NCI-H2227 treated with DMSO at 0.1 percent for 48 hours (cell line): ENCODE results near the gene CHD3.
"Not testable (repeated sequence)": the region's sequence is repeated elsewhere in the genome, so short reads cannot be mapped to it uniquely, and the experiment has no call there.

ENCODE experiments used
- DNase-seq: peaks from one replicate; lab custom pipeline; 2025; lab: John Stamatoyannopoulos, UW

The CHD3 gene

DNA sequence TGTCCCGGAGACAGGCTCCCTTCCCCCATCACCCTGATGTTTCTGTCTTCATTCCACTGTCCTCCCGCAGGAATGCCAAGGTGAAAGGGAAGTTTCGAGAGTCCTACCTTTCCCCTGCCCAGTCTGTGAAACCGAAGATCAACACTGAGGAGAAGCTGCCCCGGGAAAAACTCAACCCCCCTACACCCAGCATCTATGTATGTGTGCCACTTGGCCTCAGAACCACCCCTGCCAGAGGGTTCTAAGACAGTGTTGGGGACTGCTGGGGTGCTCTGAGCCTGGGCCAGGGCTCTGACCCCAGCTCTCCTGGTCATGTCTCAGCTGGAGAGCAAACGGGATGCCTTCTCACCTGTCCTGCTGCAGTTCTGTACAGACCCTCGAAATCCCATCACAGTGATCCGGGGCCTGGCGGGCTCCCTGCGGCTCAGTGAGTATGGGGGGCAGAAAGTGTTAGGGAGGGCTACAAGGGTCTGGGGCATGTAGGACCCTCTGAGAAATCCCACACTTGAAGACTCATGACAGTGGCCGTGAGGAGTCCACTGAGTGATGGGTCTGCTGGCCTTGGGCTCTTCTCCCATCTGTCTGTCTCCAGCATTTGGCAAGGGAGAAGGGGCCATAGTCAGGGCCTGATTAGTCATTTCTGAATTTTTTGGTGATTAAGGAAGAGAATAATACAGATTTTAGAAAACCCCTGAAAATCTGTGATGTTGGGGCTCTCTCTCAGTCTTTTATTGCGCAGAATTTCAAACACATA is 38.7 kb upstream of the CHD3 start:
- DNase-seq, result no peak

DNA sequence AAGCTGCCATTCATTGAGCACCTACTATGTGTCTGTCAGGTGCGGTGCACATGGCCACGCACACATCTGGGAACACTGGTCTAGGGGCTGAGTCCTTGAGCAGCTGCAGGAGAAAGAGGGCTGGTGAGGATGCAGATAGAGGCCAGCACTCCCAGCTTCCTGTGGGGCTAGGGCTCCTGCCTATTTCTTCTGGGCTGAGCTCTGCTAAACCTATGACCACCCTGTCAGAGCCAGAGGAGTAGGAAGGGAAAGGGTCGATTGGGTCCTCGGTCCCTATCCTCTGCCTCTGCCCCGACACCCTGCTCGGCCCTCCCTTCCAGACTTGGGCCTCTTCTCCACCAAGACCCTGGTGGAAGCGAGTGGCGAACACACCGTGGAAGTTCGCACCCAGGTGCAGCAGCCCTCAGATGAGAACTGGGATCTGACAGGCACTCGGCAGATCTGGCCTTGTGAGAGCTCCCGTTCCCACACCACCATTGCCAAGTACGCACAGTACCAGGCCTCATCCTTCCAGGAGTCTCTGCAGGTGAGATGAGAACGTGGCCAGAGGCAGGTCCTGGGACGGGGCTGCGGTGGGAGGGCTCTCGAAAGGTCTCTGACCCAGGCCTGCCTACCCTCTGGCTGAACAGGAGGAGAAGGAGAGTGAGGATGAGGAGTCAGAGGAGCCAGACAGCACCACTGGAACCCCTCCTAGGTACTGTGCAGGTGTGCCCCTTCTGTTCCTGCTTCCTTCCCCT is 37.7 kb upstream of the CHD3 start:
- DNase-seq, result no peak

DNA sequence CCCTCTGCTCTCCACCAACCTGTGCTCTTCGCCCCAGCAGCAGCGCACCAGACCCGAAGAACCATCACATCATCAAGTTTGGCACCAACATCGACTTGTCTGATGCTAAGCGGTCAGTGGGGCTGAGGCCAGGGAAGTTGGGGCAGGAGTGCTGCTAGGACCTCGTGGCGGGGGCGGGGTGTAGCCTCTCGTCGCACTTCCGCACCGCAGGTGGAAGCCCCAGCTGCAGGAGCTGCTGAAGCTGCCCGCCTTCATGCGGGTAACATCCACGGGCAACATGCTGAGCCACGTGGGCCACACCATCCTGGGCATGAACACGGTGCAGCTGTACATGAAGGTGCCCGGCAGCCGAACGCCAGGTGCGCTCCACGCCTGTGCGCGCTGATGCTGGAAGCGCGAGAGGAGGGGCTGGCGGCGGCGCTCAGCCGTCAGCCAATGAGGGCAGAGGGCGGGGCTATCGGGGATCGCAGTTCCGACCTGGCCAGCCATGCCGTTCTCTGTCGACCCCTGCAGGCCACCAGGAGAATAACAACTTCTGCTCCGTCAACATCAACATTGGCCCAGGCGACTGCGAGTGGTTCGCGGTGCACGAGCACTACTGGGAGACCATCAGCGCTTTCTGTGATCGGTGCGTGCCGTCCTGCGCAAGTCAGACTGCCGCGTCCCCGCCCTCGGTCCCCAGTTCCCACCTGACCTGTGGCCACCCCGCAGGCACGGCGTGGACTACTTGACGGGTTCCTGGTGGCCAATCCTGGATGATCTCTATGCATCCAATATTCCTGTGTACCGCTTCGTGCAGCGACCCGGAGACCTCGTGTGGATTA is 36.9 kb upstream of the CHD3 start:
- peak; percentile 74 for DNase-seq

DNA sequence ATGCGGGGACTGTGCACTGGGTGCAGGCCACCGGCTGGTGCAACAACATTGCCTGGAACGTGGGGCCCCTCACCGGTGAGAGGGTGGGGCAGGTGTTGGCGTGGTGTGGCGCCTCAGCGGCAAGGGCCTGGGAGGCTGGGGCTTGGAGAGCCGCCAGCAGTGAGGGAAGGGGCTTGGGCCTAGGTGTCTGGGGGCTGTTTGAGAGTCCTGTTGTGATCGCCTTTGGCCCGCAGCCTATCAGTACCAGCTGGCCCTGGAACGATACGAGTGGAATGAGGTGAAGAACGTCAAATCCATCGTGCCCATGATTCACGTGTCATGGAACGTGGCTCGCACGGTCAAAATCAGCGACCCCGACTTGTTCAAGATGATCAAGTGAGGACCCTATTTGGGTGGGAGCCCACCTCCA is 36.3 kb upstream of the CHD3 start:
- DNase-seq, result no peak

DNA sequence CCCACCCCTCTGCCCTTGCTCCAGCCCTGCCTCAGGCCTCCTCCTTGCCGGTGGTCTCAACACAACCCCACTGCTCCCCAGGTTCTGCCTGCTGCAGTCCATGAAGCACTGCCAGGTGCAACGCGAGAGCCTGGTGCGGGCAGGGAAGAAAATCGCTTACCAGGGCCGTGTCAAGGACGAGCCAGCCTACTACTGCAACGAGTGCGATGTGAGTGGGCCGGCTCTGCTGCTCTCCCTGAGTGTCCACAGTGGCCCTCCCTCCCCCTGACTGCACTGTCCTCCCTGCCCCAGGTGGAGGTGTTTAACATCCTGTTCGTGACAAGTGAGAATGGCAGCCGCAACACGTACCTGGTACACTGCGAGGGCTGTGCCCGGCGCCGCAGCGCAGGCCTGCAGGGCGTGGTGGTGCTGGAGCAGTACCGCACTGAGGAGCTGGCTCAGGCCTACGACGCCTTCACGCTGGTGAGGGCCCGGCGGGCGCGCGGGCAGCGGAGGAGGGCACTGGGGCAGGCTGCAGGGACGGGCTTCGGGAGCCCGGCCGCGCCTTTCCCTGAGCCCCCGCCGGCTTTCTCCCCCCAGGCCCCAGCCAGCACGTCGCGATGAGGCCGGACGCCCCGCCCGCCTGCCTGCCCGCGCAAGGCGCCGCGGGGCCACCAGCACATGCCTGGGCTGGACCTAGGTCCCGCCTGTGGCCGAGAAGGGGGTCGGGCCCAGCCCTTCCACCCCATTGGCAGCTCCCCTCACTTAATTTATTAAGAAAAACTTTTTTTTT is 35.5 kb upstream of the CHD3 start:
- no peak for DNase-seq

DNA sequence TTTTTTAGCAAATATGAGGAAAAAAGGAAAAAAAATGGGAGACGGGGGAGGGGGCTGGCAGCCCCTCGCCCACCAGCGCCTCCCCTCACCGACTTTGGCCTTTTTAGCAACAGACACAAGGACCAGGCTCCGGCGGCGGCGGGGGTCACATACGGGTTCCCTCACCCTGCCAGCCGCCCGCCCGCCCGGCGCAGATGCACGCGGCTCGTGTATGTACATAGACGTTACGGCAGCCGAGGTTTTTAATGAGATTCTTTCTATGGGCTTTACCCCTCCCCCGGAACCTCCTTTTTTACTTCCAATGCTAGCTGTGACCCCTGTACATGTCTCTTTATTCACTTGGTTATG is 34.9 kb upstream of the CHD3 start:
- DNase-seq, result no peak

DNA sequence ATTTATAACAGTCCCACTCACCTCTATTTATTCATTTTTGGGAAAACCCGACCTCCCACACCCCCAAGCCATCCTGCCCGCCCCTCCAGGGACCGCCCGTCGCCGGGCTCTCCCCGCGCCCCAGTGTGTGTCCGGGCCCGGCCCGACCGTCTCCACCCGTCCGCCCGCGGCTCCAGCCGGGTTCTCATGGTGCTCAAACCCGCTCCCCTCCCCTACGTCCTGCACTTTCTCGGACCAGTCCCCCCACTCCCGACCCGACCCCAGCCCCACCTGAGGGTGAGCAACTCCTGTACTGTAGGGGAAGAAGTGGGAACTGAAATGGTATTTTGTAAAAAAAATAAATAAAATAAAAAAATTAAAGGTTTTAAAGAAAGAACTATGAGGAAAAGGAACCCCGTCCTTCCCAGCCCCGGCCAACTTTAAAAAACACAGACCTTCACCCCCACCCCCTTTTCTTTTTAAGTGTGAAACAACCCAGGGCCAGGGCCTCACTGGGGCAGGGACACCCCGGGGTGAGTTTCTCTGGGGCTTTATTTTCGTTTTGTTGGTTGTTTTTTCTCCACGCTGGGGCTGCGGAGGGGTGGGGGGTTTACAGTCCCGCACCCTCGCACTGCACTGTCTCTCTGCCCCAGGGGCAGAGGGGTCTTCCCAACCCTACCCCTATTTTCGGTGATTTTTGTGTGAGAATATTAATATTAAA is 34.4 kb upstream of the CHD3 start:
- DNase-seq, result no peak

- no peak for DNase-seq
Observed at GRCh38 chr17:7854851-7855659, 33.5 kb upstream of the CHD3 start, which contains the start of gene TMEM88. Gene TMEM88 (plus strand): TSS chr17:7855066. CDS start chr17:7855075, 9 bp downstream.

DNA sequence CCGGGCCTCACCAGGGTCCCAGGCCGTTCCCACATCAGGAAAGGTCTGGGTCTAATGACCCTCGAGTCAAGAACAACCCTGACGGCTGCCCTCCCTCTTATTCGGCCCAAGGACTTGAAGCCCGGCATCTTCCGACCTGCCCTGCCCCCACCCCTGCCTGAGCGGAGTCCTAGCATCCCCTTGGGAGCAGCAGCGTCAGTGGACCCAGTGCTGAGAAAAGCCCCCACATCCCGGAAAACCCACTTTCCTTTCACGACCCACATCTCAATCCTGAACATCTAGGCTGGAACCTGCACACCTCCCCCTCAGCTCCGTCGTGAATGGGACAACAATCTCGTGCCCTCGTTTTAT is 33.0 kb upstream of the CHD3 start:
- no peak for DNase-seq

GRCh38 chr17:7856011-7856810 is 32.4 kb upstream of the CHD3 start:
- DNase-seq, result no peak

- peak; percentile 96 for DNase-seq
Observed at GRCh38 chr17:7856811-7857712, 31.5 kb upstream of the CHD3 start, which contains the start of gene NAA38. Gene NAA38 (minus strand): TSS chr17:7857559. CDS start chr17:7857463, 96 bp downstream.

GRCh38 chr17:7857713-7858521 is 30.7 kb upstream of the CHD3 start, which contains the start of gene CYB5D1:
Gene CYB5D1 (plus strand): TSS chr17:7858003. CDS start chr17:7858135, 132 bp downstream.
- peak; percentile 96 for DNase-seq

DNA sequence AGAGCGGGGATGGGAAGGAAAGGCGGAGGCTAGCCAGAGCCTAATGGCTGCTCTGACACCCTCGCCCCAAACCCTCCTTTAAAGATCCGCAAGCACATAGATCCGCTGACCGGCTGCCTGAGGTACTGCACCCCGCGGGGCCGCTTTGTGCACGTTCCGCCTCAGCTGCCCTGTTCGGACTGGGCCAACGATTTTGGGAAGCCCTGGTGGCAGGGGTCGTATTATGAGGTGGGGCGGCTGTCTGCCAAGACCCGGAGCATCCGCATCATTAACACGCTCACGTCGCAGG is 30.1 kb upstream of the CHD3 start:
- DNase-seq, result no peak

GRCh38 chr17:7859028-7859427 is 29.6 kb upstream of the CHD3 start:
- no peak for DNase-seq

- peak; percentile 17 for DNase-seq
Observed at GRCh38 chr17:7862692-7863437, 25.7 kb upstream of the CHD3 start.

DNA sequence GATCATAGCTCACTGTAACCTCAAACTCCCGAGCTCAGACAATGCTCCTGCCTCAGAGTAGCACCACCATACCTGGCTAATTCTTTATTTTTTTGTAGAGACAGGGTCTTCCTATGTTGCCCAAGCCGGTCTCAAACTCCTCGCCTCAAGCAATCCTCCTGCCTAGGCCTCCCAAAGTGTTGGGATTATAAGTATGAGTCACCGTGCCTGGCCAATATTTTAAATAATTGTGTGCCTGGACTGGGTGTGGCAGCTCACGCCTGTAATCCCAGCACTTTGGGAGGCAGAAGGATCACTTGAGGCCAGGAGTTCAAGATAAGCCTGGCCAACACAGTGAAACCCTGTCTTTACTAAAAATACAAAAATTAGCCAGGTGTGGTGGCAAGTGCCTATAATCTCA is 24.2 kb upstream of the CHD3 start:
- DNase-seq, result not testable (repeated sequence)
